Breast epithelium (tissue), 3 donors: ENCODE results near the gene PCDHA4.

Source experiments
- POLR2A ChIP-seq: fragments of 450-650 bp; IDR thresholded peaks from one replicate; pipeline ENCODE4 v1.6.1; 2016; ENCODE audit warnings: antibody characterized with exemption, mild to moderate bottlenecking, moderate library complexity
- POLR2AphosphoS5 ChIP-seq, 3 donors: sonication (generic); formaldehyde crosslinking; IDR thresholded peaks; one replicate each; pipeline ENCODE4 v1.6.1; 2017; ENCODE audit warnings: antibody characterized with exemption in 3 of 3
- TF ChIP-seq, protein P1 (sequence below), 3 donors: fragments of 450-650 bp; IDR thresholded peaks; one replicate each; pipeline ENCODE4 v1.5.1; 2016 to 2017; ENCODE audit warnings: antibody characterized with exemption in 3 of 3, mild to moderate bottlenecking in 3 of 3, moderate library complexity in 3 of 3

DNA sequence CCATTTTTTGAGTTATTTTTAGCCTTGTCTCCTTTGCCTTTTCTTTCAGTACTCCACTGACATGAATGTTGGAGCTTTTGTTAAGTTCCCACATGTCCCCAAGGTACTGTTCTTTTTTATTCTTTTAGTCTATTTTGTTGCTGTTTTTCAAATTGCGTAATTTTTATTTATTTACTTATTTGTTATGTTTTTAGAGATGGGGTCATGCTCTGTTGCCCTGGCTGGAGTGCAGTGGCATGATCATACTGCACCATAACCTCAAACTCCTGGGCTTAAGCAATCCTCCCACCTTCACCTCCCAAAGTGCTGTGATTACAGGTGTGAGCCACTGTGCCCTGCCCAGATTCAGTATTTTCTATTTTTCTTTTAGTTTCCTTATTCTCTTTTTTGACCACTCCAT, 26.4 kb upstream of the PCDHA4 start:
- no peak for TF ChIP-seq POLR2AphosphoS5 (IDR thresholded peaks at IDR 0.05)
- TF ChIP-seq, protein P1, sequence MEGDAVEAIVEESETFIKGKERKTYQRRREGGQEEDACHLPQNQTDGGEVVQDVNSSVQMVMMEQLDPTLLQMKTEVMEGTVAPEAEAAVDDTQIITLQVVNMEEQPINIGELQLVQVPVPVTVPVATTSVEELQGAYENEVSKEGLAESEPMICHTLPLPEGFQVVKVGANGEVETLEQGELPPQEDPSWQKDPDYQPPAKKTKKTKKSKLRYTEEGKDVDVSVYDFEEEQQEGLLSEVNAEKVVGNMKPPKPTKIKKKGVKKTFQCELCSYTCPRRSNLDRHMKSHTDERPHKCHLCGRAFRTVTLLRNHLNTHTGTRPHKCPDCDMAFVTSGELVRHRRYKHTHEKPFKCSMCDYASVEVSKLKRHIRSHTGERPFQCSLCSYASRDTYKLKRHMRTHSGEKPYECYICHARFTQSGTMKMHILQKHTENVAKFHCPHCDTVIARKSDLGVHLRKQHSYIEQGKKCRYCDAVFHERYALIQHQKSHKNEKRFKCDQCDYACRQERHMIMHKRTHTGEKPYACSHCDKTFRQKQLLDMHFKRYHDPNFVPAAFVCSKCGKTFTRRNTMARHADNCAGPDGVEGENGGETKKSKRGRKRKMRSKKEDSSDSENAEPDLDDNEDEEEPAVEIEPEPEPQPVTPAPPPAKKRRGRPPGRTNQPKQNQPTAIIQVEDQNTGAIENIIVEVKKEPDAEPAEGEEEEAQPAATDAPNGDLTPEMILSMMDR (IDR thresholded peaks at IDR 0.05) = no peak
- TF ChIP-seq POLR2A = no peak
